K562 (cell line): ENCODE measurements around the gene LY6G6D. TPM values are rescaled to one million over a fixed set of nuclear protein-coding genes. Genes with fewer than 3 reads are reported as not detected.
A peak's percentile ranks its signal among the peaks of the same experiment; 100 is the strongest.

ENCODE experiments used
- FOXJ3 ChIP-seq: sonication (generic); formaldehyde crosslinking; IDR thresholded peaks from 2 replicates; pipeline ENCODE4 v1.4.0; 2020; ENCODE audit warnings: mild to moderate bottlenecking, missing genetic modification reagents
- HINFP ChIP-seq: fragments of 450-650 bp; conservative IDR thresholded peaks from 2 replicates; pipeline ENCODE4 v1.6.1; 2016; ENCODE audit warnings: missing genetic modification characterization, low read depth, mild to moderate bottlenecking, control low read depth, missing compliant biosample characterization
- KLF1 ChIP-seq: fragments of 450-650 bp; IDR thresholded peaks from 2 replicates; pipeline ENCODE4 v1.6.1; 2016; ENCODE audit warnings: missing genetic modification characterization, missing compliant biosample characterization
- RERE ChIP-seq: sonication (generic); formaldehyde crosslinking; IDR thresholded peaks from 2 replicates; pipeline ENCODE4 v1.8.0; 2023; ENCODE audit warnings: missing genetic modification reagents, mild to moderate bottlenecking, borderline replicate concordance
- SREBF1 ChIP-seq: fragments of 150-350 bp; IDR thresholded peaks from 2 replicates; pipeline ENCODE4 v1.6.1; 2014; ENCODE audit warnings: antibody characterized with exemption, low read depth, low read length, borderline replicate concordance
- TEAD2 ChIP-seq: fragments of 450-650 bp; IDR thresholded peaks from 2 replicates; pipeline ENCODE4 v1.6.1; 2016; ENCODE audit warnings: missing genetic modification characterization, control low read depth, missing compliant biosample characterization
- VEZF1 ChIP-seq: fragments of 200-800 bp; sonication (Bioruptor generic); IDR thresholded peaks from 2 replicates; pipeline ENCODE4 v1.6.1; 2017; ENCODE audit warnings: missing genetic modification characterization, missing compliant biosample characterization
- YY1 ChIP-seq, 3 experiments: IDR thresholded peaks; 2 replicates each; pipeline ENCODE4 v1.6.1; 2011; ENCODE audit warnings: low read length in 2 of 3, mild to moderate bottlenecking in 2 of 3, moderate library complexity in 2 of 3, borderline replicate concordance in 1 of 3, control low read depth in 1 of 3, low read depth in 1 of 3; ENCODE audit not compliant: insufficient read depth in 3 of 3, insufficient replicate concordance in 2 of 3, control insufficient read depth in 1 of 3, insufficient read length in 1 of 3; ENCODE audit errors: extremely low read depth in 1 of 3
- polyA plus RNA-seq, 8 experiments: library from polyadenylated mRNA; depleted of rRNA in 4 of 8; stranded (reverse) in 5 of 8; unstranded in 3 of 8; fragments of >200 nt; fragmentation: Nextera tagmentation in 2 of 8; fragmentation: Illumina TruSeq in 1 of 8; extraction: Ambion mirVana in 2 of 8; extraction: Trizol in 1 of 8; gene quantifications; 2 replicates each; pipeline versions ENCODE4 v1.2.1 to v1.2.3, GENCODE V29; 2011 to 2014; ENCODE audit warnings: inconsistent platforms in 1 of 8, missing spikeins in 1 of 8
- total RNA-seq, 7 experiments: library from RNA; depleted of rRNA in 6 of 7; stranded (reverse); fragments of >200 nt in 6 of 7; fragmentation: Illumina TruSeq in 2 of 7; extraction: Trizol in 2 of 7; gene quantifications; 2 replicates each; pipeline versions ENCODE4 v1.2.1 to v1.2.3, GENCODE V29; 2011 to 2021; ENCODE audit warnings: low replicate concordance in 1 of 7
- TF ChIP-seq, protein P1 (sequence below): fragments of 250-450 bp; sonication (Bioruptor Pico); IDR thresholded peaks from 2 replicates; pipeline ENCODE4 v1.8.0; 2022; ENCODE audit warnings: moderate library complexity, mild to moderate bottlenecking, inconsistent platforms
- TF ChIP-seq, protein P2 (sequence below): fragments of 250-450 bp; sonication (Bioruptor Pico); IDR thresholded peaks from 2 replicates; pipeline ENCODE4 v1.8.0; 2021; ENCODE audit warnings: mild to moderate bottlenecking, moderate library complexity
- TF ChIP-seq, protein P3 (sequence below): fragments of 250-450 bp; sonication (Bioruptor Pico); IDR thresholded peaks from 2 replicates; pipeline ENCODE4 v1.5.0; 2022; ENCODE audit warnings: mild to moderate bottlenecking

The LY6G6D gene
- total and polyA plus RNA-seq, 9 of the 15 experiments (the other 6 are each of a cell fraction or from before 2014, with no cell fraction given), result 0.30 to 0.38 TPM; not detected in 7

DNA sequence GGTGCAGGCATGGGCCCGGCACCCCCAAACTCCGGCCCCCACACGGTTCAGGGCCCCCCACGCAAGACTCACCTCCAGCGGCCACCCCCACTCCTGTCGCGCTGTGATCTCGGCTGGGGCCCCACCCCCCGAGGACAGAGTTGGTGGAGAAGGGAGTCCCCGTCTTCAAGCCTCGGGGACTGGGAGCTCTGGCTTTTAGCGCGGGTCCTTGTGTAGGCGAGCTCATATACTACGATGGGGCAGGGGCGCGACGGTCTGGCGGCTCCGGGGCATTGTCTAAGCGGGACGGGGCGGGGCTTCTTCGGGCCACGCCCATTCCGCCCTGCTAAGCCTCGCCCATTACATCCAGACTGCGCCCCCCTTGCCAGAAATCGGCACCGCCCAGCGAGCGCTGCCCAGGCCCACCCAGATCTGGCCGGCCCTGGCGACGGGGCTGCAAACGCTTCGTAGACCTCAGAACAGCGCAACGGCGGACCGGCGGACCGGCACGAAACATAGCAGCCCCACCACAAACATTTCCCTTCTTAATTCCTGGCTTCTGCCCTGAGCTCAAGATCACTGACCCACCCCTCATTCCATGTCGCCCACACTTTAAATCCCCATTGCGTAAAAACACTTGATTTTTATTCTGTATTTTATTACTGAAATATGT, 15.0 kb downstream of the LY6G6D start (continued):
- TF ChIP-seq RERE (CRISPR knock-in tag) (no peak), FOXJ3 (CRISPR knock-in tag) (no peak), YY1 (IDR thresholded peaks at IDR 0.05; ENCODE audit: borderline replicate concordance in 1 of 3, control insufficient read depth in 1 of 3, extremely low read depth in 1 of 3, insufficient read depth in 3 of 3, insufficient read length in 1 of 3, insufficient replicate concordance in 2 of 3, low read depth in 1 of 3, low read length in 2 of 3) (peak in 2 of 3 experiments; percentile 66 to 75), SREBF1 (no peak; the same call in 1 of the 2 replicates), KLF1 (tag) (no peak), TEAD2 (tag) (no peak), HINFP (tag) (peak; percentile 68), VEZF1 (CRISPR knock-in tag) (no peak)
- TF ChIP-seq, protein P1, sequence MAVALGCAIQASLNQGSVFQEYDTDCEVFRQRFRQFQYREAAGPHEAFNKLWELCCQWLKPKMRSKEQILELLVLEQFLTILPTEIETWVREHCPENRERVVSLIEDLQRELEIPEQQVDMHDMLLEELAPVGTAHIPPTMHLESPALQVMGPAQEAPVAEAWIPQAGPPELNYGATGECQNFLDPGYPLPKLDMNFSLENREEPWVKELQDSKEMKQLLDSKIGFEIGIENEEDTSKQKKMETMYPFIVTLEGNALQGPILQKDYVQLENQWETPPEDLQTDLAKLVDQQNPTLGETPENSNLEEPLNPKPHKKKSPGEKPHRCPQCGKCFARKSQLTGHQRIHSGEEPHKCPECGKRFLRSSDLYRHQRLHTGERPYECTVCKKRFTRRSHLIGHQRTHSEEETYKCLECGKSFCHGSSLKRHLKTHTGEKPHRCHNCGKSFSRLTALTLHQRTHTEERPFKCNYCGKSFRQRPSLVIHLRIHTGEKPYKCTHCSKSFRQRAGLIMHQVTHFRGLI (CRISPR knock-in tag), result no peak; the same call in 1 of the 2 replicates
- TF ChIP-seq, protein P2, sequence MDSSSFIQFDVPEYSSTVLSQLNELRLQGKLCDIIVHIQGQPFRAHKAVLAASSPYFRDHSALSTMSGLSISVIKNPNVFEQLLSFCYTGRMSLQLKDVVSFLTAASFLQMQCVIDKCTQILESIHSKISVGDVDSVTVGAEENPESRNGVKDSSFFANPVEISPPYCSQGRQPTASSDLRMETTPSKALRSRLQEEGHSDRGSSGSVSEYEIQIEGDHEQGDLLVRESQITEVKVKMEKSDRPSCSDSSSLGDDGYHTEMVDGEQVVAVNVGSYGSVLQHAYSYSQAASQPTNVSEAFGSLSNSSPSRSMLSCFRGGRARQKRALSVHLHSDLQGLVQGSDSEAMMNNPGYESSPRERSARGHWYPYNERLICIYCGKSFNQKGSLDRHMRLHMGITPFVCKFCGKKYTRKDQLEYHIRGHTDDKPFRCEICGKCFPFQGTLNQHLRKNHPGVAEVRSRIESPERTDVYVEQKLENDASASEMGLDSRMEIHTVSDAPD, result no peak
- TF ChIP-seq, protein P3, sequence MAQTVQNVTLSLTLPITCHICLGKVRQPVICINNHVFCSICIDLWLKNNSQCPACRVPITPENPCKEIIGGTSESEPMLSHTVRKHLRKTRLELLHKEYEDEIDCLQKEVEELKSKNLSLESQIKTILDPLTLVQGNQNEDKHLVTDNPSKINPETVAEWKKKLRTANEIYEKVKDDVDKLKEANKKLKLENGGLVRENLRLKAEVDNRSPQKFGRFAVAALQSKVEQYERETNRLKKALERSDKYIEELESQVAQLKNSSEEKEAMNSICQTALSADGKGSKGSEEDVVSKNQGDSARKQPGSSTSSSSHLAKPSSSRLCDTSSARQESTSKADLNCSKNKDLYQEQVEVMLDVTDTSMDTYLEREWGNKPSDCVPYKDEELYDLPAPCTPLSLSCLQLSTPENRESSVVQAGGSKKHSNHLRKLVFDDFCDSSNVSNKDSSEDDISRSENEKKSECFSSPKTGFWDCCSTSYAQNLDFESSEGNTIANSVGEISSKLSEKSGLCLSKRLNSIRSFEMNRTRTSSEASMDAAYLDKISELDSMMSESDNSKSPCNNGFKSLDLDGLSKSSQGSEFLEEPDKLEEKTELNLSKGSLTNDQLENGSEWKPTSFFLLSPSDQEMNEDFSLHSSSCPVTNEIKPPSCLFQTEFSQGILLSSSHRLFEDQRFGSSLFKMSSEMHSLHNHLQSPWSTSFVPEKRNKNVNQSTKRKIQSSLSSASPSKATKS, result peak; percentile 91
